HepG2 (cell line): Measurements from ENCODE around the gene ARSJ. TPM values are rescaled to one million over a fixed set of nuclear protein-coding genes. Genes with fewer than 3 reads are reported as not detected.

Experiments
- ATAC-seq: fragments of 200-7000 bp; cut with Tn5 transposase; 3 replicates; pipeline ENCODE4 v1.9.1; 2020; ENCODE audit warnings: mild to moderate bottlenecking, moderate library complexity
- BruUV-seq: library from RNA; stranded (reverse); fragments of 400-500 nt; replicated peaks from 2 replicates; lab custom pipeline; 2021; lab: Mats Ljungman, UMichigan
- CTCF ChIA-PET: fragments of 300-600 bp; formaldehyde crosslinking; extraction: SDS; loops from one replicate; lab custom pipeline; 2021; ENCODE audit warnings: low total read pairs, inconsistent platforms, low intra/inter-chr PET ratio; lab: Yijun Ruan, JAX
- POLR2A ChIA-PET: fragments of 350-600 bp; sonication (Branson Sonifier 250); formaldehyde crosslinking; loops from one replicate; lab custom pipeline; 2020; ENCODE audit warnings: antibody characterized with exemption, inconsistent platforms; lab: Yijun Ruan, JAX
- DNase-seq: peaks from one replicate; pipeline ENCODE4 v3.0.0-alpha.2; 2015; ENCODE audit warnings: low spot score
- FAIRE-seq: peaks from 3 replicates; lab custom pipeline; 2011; peaks lifted over from hg19 to GRCh38; lab: Jason Lieb, UNC
- H2AFZ ChIP-seq: one replicate; pipeline ENCODE4 v1.6.1; 2011; ENCODE audit warnings: low read length, inconsistent platforms
- H3K27ac ChIP-seq: fragments of 300-600 bp; 3 replicates; pipeline ENCODE4 v1.8.0; 2011; ENCODE audit warnings: mixed run types, mild to moderate bottlenecking, mixed read lengths, low read length, inconsistent platforms; ENCODE audit not compliant: insufficient read depth; ENCODE audit errors: extremely low read length
- H3K27me3 ChIP-seq, 2 experiments: fragments of 200-600 bp in 1 of 2; 2 replicates in 1 of 2; 3 replicates in 1 of 2; pipeline versions ENCODE4 v1.6.0 to v1.8.0; 2011; ENCODE audit warnings: low read length in 2 of 2, mild to moderate bottlenecking in 2 of 2, moderate library complexity in 2 of 2, inconsistent platforms in 1 of 2; ENCODE audit not compliant: insufficient read depth in 2 of 2, control insufficient read depth in 1 of 2
- H3K36me3 ChIP-seq, 2 experiments: fragments of 200-600 bp in 1 of 2; replicated peaks in 1 of 2; 2 replicates in 1 of 2; 3 replicates in 1 of 2; pipeline versions ENCODE4 v1.5.1 to v1.8.0; 2011; ENCODE audit warnings: low read length in 2 of 2, inconsistent platforms in 1 of 2; ENCODE audit not compliant: insufficient read depth in 2 of 2, control insufficient read depth in 1 of 2
- H3K4me1 ChIP-seq: 2 replicates; pipeline ENCODE4 v1.5.1; 2012; ENCODE audit warnings: low read length, inconsistent platforms; ENCODE audit not compliant: insufficient read depth
- H3K4me2 ChIP-seq: 2 replicates; pipeline ENCODE4 v1.6.0; 2011; ENCODE audit warnings: low read depth, low read length, inconsistent platforms
- H3K4me3 ChIP-seq, 3 experiments: fragments of 200-600 bp in 1 of 3; sonication (generic), shearing (Covaris generic) in 1 of 3; replicated peaks in 1 of 3; 2 replicates each; pipeline ENCODE4 v1.5.1; 2011 to 2016; ENCODE audit warnings: low read length in 3 of 3, inconsistent platforms in 2 of 3, low read depth in 2 of 3, mild to moderate bottlenecking in 2 of 3, control low read depth in 1 of 3, mixed read lengths in 1 of 3; ENCODE audit not compliant: insufficient read depth in 1 of 3
- H3K79me2 ChIP-seq: one replicate; pipeline ENCODE4 v1.6.1; 2011; ENCODE audit warnings: low read length, inconsistent platforms; ENCODE audit not compliant: insufficient read depth
- H3K9ac ChIP-seq: 2 replicates; pipeline ENCODE4 v1.6.0; 2011; ENCODE audit warnings: mild to moderate bottlenecking, low read depth, low read length, inconsistent platforms; ENCODE audit not compliant: insufficient read depth
- H3K9me3 ChIP-seq: 2 replicates; pipeline ENCODE4 v1.5.1; 2012; ENCODE audit warnings: mild to moderate bottlenecking, low read length
- H4K20me1 ChIP-seq: 2 replicates; pipeline ENCODE4 v1.6.0; 2011; ENCODE audit warnings: inconsistent platforms, mild to moderate bottlenecking, low read length, moderate library complexity; ENCODE audit not compliant: insufficient read depth
- ASH2L ChIP-seq: fragments of 300-600, 200-600 bp; sonication (generic); IDR thresholded peaks from 2 replicates; pipeline ENCODE4 v1.7.0; 2017; ENCODE audit warnings: low read depth, mild to moderate bottlenecking, moderate library complexity, mixed read lengths, low read length; ENCODE audit not compliant: insufficient read length
- ATAD3A ChIP-seq: sonication (generic); formaldehyde crosslinking; IDR thresholded peaks from 2 replicates; pipeline ENCODE4 v1.4.0; 2020; ENCODE audit warnings: missing genetic modification reagents
- ATRX ChIP-seq: sonication (generic); formaldehyde crosslinking; IDR thresholded peaks from 2 replicates; pipeline ENCODE4 v1.4.0; 2020; ENCODE audit warnings: missing genetic modification reagents, borderline replicate concordance
- CERS6 ChIP-seq: sonication (generic); formaldehyde crosslinking; IDR thresholded peaks from 2 replicates; pipeline ENCODE4 v1.5.0; 2020; ENCODE audit warnings: missing genetic modification reagents
- FOXK2 ChIP-seq: fragments of 450-650 bp; IDR thresholded peaks from 2 replicates; pipeline ENCODE4 v1.6.1; 2016
- GLI4 ChIP-seq: sonication (generic); formaldehyde crosslinking; IDR thresholded peaks from 2 replicates; pipeline ENCODE4 v1.5.1; 2020; ENCODE audit warnings: missing genetic modification reagents, mild to moderate bottlenecking, moderate library complexity, borderline replicate concordance
- NR2F2 ChIP-seq: IDR thresholded peaks from 2 replicates; pipeline ENCODE4 v1.6.1; 2012; ENCODE audit warnings: low read depth, inconsistent platforms, borderline replicate concordance
- RFX3 ChIP-seq: IDR thresholded peaks from 2 replicates; pipeline ENCODE4 v1.6.1; 2016; ENCODE audit warnings: missing biosample characterization, missing genetic modification reagents
- SNAPC2 ChIP-seq: sonication (generic); formaldehyde crosslinking; IDR thresholded peaks from 2 replicates; pipeline ENCODE4 v1.8.1; 2022; ENCODE audit warnings: mild to moderate bottlenecking, missing genetic modification reagents
- SOX6 ChIP-seq, 2 experiments: fragments of 450-650 bp in 1 of 2; sonication (generic) in 1 of 2; formaldehyde crosslinking in 1 of 2; IDR thresholded peaks; 2 replicates each; pipeline versions ENCODE4 v1.4.0 to v1.6.1; 2017 to 2020; ENCODE audit warnings: antibody characterized with exemption in 1 of 2, mild to moderate bottlenecking in 1 of 2, missing genetic modification reagents in 1 of 2
- SP1 ChIP-seq, 2 experiments: fragments of 450-650 bp in 1 of 2; sonication (generic) in 1 of 2; formaldehyde crosslinking in 1 of 2; IDR thresholded peaks; 2 replicates each; pipeline versions ENCODE4 v1.4.0 to v1.6.1; 2016 to 2020; ENCODE audit warnings: missing genetic modification reagents in 1 of 2
- THAP11 ChIP-seq: IDR thresholded peaks from 2 replicates; pipeline ENCODE4 v1.6.1; 2016; ENCODE audit warnings: missing biosample characterization, missing genetic modification reagents
- ZBTB25 ChIP-seq: IDR thresholded peaks from 2 replicates; pipeline ENCODE4 v1.6.1; 2018; ENCODE audit warnings: missing genetic modification reagents
- ZEB1 ChIP-seq: IDR thresholded peaks from 2 replicates; pipeline ENCODE4 v1.6.1; 2012; ENCODE audit warnings: mild to moderate bottlenecking, low read depth, inconsistent platforms; ENCODE audit not compliant: insufficient replicate concordance
- ZIK1 ChIP-seq: sonication (generic); formaldehyde crosslinking; IDR thresholded peaks from 2 replicates; pipeline ENCODE4 v1.5.0; 2020; ENCODE audit warnings: mild to moderate bottlenecking, low read depth, missing genetic modification reagents, borderline replicate concordance
- ZNF282 ChIP-seq: fragments of 450-650 bp; IDR thresholded peaks from 2 replicates; pipeline ENCODE4 v1.6.1; 2018; ENCODE audit not compliant: partially characterized antibody
- ZNF740 ChIP-seq: sonication (generic); formaldehyde crosslinking; IDR thresholded peaks from 2 replicates; pipeline ENCODE4 v1.4.0; 2020; ENCODE audit warnings: missing genetic modification reagents
- ZNF883 ChIP-seq: sonication (generic); formaldehyde crosslinking; IDR thresholded peaks from 2 replicates; pipeline ENCODE4 v1.5.1; 2020; ENCODE audit warnings: mild to moderate bottlenecking, missing genetic modification reagents; ENCODE audit errors: not compliant biosample characterization
- WGBS: methylation state at CpG from one replicate; pipeline ENCODE4 v1.1.6; 2017; ENCODE audit warnings: low lambda C conversion rate; 5-methylcytosine and 5-hydroxymethylcytosine counted together
- in situ Hi-C: cut with HindIII; loops from 2 replicates; pipeline ENCODE4 v1.10.0; 2017; ENCODE audit warnings: low pct_unique_long_range_greater_than_20kb; ENCODE audit not compliant: extremely low pct_ligation_motif_present
- intact Hi-C: fragments of 100-400 bp; cut with micrococcal nuclease; formaldehyde crosslinking; loops from one replicate; pipeline ENCODE4 v1.10.0; 2022; ENCODE audit not compliant: unreplicated experiment
- polyA plus RNA-seq, 8 experiments: library from polyadenylated mRNA; depleted of rRNA in 3 of 8; stranded (reverse) in 7 of 8; unstranded in 1 of 8; fragments of >200 nt; fragmentation: Illumina TruSeq in 4 of 8; extraction: Trizol in 4 of 8; gene quantifications; 2 replicates each; pipeline versions ENCODE4 v1.2.1 to v1.2.3, GENCODE V29; 2011 to 2016; ENCODE audit warnings: low read depth in 4 of 8, missing spikeins in 1 of 8, mixed read lengths in 1 of 8; ENCODE audit not compliant: insufficient read depth in 1 of 8
- total RNA-seq, 5 experiments: library from RNA; depleted of rRNA; stranded (reverse); fragments of >200 nt; fragmentation: Illumina TruSeq; extraction: Trizol; gene quantifications; 2 replicates each; pipeline ENCODE4 v1.2.3, GENCODE V29; 2016; ENCODE audit warnings: low read depth in 1 of 5
- TF ChIP-seq, protein P1 (sequence below): sonication (generic); formaldehyde crosslinking; IDR thresholded peaks from 2 replicates; pipeline ENCODE4 v1.4.0; 2020; ENCODE audit warnings: mild to moderate bottlenecking, missing genetic modification reagents
- TF ChIP-seq, protein P2 (sequence below): sonication (generic); formaldehyde crosslinking; IDR thresholded peaks from 2 replicates; pipeline ENCODE4 v1.5.1; 2020; ENCODE audit warnings: missing genetic modification reagents, mild to moderate bottlenecking, borderline replicate concordance

ARSJ gene
- total and polyA plus RNA-seq, 2 of the 13 experiments (the other 11 are each of a cell fraction or from before 2014, with no cell fraction given) = not detected

GRCh38 chr4:113998531-113998930 lies 19.1 kb upstream of the ARSJ start (continued):
- TF ChIP-seq CERS6 (no peak), ZNF883 (CRISPR knock-in tag) (no peak), SP1 (IDR thresholded peaks at IDR 0.05) (no peak), SP1 (CRISPR knock-in tag; IDR thresholded peaks at IDR 0.05) (no peak), ATAD3A (CRISPR knock-in tag) (no peak)

GRCh38 chr4:113998079-113998478 lies 18.6 kb upstream of the ARSJ start:
- Histone ChIP-seq H3K27me3 (no peaks in the 10 kb centered on the region), H3K9me3 (no peaks in the 10 kb centered on the region), H3K79me2 (no peaks in the 10 kb centered on the region), H3K4me3 (no peak overlapping the region), H4K20me1 (no peaks in the 10 kb centered on the region), H3K4me1 (no peaks in the 10 kb centered on the region), H3K9ac (no peak overlapping the region), H2AFZ (no peak overlapping the region), H3K36me3 (no peaks in the 10 kb centered on the region), H3K27ac (no peak overlapping the region), H3K4me2 (no peak overlapping the region)
- FAIRE-seq (no peak), DNase-seq (no peak), ATAC-seq (no peak)
- CTCF ChIA-PET = no interaction called here
- intact Hi-C loops (no loop called here), in situ Hi-C loops (no loop called here)
- POLR2A ChIA-PET = no interaction called here
- 5% methylated on average over 5 of the region's 5 CpGs for WGBS
- BruUV-seq = no TSS peak
- TF ChIP-seq SNAPC2 (no peak), ASH2L (no peak), ZNF740 (no peak), RFX3 (CRISPR knock-in tag) (no peak), ZIK1 (no peak), ZEB1 (no peak), THAP11 (CRISPR knock-in tag) (no peak), NR2F2 (no peak), SOX6 (IDR thresholded peaks at IDR 0.05) (no peak), SOX6 (CRISPR knock-in tag; IDR thresholded peaks at IDR 0.05) (no peak), GLI4 (CRISPR knock-in tag) (no peak), ZBTB25 (CRISPR knock-in tag) (no peak), ZNF282 (no peak), FOXK2 (no peak), ATRX (CRISPR knock-in tag) (no peak)
- TF ChIP-seq, protein P1, sequence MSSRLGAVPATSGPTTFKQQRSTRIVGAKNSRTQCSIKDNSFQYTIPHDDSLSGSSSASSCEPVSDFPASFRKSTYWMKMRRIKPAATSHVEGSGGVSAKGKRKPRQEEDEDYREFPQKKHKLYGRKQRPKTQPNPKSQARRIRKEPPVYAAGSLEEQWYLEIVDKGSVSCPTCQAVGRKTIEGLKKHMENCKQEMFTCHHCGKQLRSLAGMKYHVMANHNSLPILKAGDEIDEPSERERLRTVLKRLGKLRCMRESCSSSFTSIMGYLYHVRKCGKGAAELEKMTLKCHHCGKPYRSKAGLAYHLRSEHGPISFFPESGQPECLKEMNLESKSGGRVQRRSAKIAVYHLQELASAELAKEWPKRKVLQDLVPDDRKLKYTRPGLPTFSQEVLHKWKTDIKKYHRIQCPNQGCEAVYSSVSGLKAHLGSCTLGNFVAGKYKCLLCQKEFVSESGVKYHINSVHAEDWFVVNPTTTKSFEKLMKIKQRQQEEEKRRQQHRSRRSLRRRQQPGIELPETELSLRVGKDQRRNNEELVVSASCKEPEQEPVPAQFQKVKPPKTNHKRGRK (CRISPR knock-in tag) = no peak
- TF ChIP-seq, protein P2, sequence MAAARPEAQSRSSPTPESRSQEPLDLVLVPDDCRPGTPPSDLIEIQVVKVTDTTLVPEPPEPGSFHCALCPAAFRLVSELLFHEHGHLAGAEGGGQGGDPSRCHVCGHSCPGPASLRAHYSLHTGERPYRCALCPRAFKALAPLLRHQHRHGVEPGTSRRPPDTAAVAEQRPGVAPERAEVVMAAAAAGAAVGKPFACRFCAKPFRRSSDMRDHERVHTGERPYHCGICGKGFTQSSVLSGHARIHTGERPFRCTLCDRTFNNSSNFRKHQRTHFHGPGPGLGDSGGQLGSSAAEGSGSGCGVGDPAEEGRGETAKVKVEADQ (CRISPR knock-in tag) = no peak
